B cell (primary cell): ENCODE data around the gene NDUFA8. TPM values are rescaled to one million over a fixed set of nuclear protein-coding genes. Genes with fewer than 3 reads are reported as not detected.

Source experiments
- ATAC-seq: fragments of 200-7000 bp; cut with Tn5 transposase; one replicate; pipeline ENCODE4 v1.10.0; 2021; ENCODE audit warnings: low read depth, mild to moderate bottlenecking, moderate number of reproducible peaks, moderate library complexity
- CTCF ChIA-PET: fragments of 350-600 bp; sonication (Branson Sonifier 250); formaldehyde crosslinking; loops from one replicate; lab custom pipeline; 2021; ENCODE audit warnings: antibody characterized with exemption, inconsistent platforms; lab: Charles Lee
- POLR2A ChIA-PET: fragments of 350-600 bp; sonication (Branson Sonifier 250); formaldehyde crosslinking; loops from one replicate; lab custom pipeline; 2021; ENCODE audit warnings: antibody characterized with exemption; lab: Charles Lee
- DNase-seq: peaks from one replicate; pipeline ENCODE4 v3.0.0; 2013
- H2AFZ ChIP-seq: 2 replicates; pipeline ENCODE4 v1.6.1; 2012; ENCODE audit warnings: mild to moderate bottlenecking, low read depth, low read length; ENCODE audit not compliant: insufficient read depth, poor library complexity, severe bottlenecking
- H3K27ac ChIP-seq, 2 donors: 1 replicate in 1 of 2; 2 replicates in 1 of 2; pipeline ENCODE4 v1.5.1; 2012 to 2013; ENCODE audit warnings: low read length in 2 of 2, mild to moderate bottlenecking in 2 of 2, moderate library complexity in 1 of 2
- H3K27me3 ChIP-seq, 4 experiments: fragments of 200-600 bp in 1 of 4; sonication (generic) in 1 of 4; replicated peaks in 1 of 4; 1 replicate in 2 of 4; 2 replicates in 2 of 4; pipeline versions ENCODE4 v1.6.1 to v1.7.0; 2013 to 2016; ENCODE audit warnings: low read length in 3 of 4, mild to moderate bottlenecking in 2 of 4, mixed read lengths in 1 of 4, moderate library complexity in 1 of 4; ENCODE audit not compliant: insufficient read depth in 4 of 4, control insufficient read depth in 3 of 4; ENCODE audit errors: control extremely low read depth in 1 of 4
- H3K36me3 ChIP-seq, 2 experiments: replicated peaks in 1 of 2; 1 replicate in 1 of 2; 2 replicates in 1 of 2; pipeline versions ENCODE4 v1.6.1 to v1.7.1; 2013; ENCODE audit warnings: low read length in 1 of 2; ENCODE audit not compliant: insufficient read depth in 2 of 2, control insufficient read depth in 1 of 2; ENCODE audit errors: control extremely low read depth in 1 of 2, extremely low read depth in 1 of 2
- H3K4me1 ChIP-seq, 2 donors: fragments of 200-600 bp in 1 of 2; sonication (generic) in 1 of 2; 1 replicate in 1 of 2; 2 replicates in 1 of 2; pipeline versions ENCODE4 v1.5.1 to v1.6.1; 2013 to 2017; ENCODE audit warnings: low read length in 2 of 2; ENCODE audit not compliant: control insufficient read depth in 2 of 2, insufficient read depth in 2 of 2
- H3K4me2 ChIP-seq: replicated peaks from 2 replicates; pipeline ENCODE3; 2012; ENCODE audit warnings: mild to moderate bottlenecking, low read depth, low read length; ENCODE audit not compliant: poor library complexity, severe bottlenecking
- H3K4me3 ChIP-seq, 5 experiments: fragments of 200-600 bp in 1 of 5; sonication (generic) in 1 of 5; 1 replicate in 3 of 5; 2 replicates in 2 of 5; pipeline versions ENCODE4 v1.5.1 to v1.7.0; 2011 to 2016; ENCODE audit warnings: low read length in 4 of 5, mild to moderate bottlenecking in 4 of 5, low read depth in 2 of 5, control low read depth in 1 of 5, moderate library complexity in 1 of 5; ENCODE audit not compliant: insufficient read depth in 1 of 5; ENCODE audit errors: control extremely low read depth in 1 of 5, extremely low read depth in 1 of 5
- H3K79me2 ChIP-seq: fragments of 200-600 bp; sonication (generic); one replicate; pipeline ENCODE4 v1.6.0; 2016; ENCODE audit warnings: low read length; ENCODE audit not compliant: control insufficient read depth, insufficient read depth
- H3K9ac ChIP-seq: fragments of 200-600 bp; sonication (generic); 2 replicates; pipeline ENCODE4 v1.6.1; 2017; ENCODE audit warnings: mild to moderate bottlenecking, low read length, moderate library complexity
- H3K9me3 ChIP-seq, 3 donors: one replicate each; pipeline versions ENCODE4 v1.6.1 to v1.7.1; 2013; ENCODE audit warnings: low read length in 2 of 3; ENCODE audit not compliant: control insufficient read depth in 2 of 3, insufficient read depth in 1 of 3; ENCODE audit errors: control extremely low read depth in 1 of 3
- H4K20me1 ChIP-seq: 2 replicates; pipeline ENCODE4 v1.6.0; 2012; ENCODE audit warnings: mild to moderate bottlenecking, low read length; ENCODE audit not compliant: insufficient read depth, control insufficient read depth, poor library complexity, severe bottlenecking
- H3K27ac Mint-ChIP-seq: one replicate; pipeline ENCODE4 v1.8.0; 2021; ENCODE audit warnings: mixed read lengths
- H3K27me3 Mint-ChIP-seq: one replicate; pipeline ENCODE4 v1.8.0; 2021; ENCODE audit warnings: mixed read lengths
- H3K4me1 Mint-ChIP-seq: one replicate; pipeline ENCODE4 v1.8.0; 2021; ENCODE audit warnings: mixed read lengths
- H3K4me3 Mint-ChIP-seq: one replicate; pipeline ENCODE4 v1.8.0; 2021; ENCODE audit warnings: mixed read lengths
- H3K9me3 Mint-ChIP-seq: one replicate; pipeline ENCODE4 v1.8.0; 2022; ENCODE audit warnings: mixed read lengths; ENCODE audit not compliant: insufficient read depth
- EZH2 ChIP-seq: IDR thresholded peaks from 2 replicates; pipeline ENCODE4 v1.6.1; 2012; ENCODE audit warnings: borderline replicate concordance, low read depth, mild to moderate bottlenecking, moderate library complexity, low read length; ENCODE audit not compliant: insufficient read depth, poor library complexity, severe bottlenecking
- WGBS: methylation state at CpG from one replicate; pipeline ENCODE4 v1.1.5; 2013; ENCODE audit warnings: missing lambda C conversion rate; ENCODE audit not compliant: insufficient coverage; 5-methylcytosine and 5-hydroxymethylcytosine counted together
- intact Hi-C: fragments of 100-400 bp; cut with micrococcal nuclease; formaldehyde crosslinking; loops from one replicate; pipeline ENCODE4 v1.10.0; 2022
- polyA plus RNA-seq: library from polyadenylated mRNA; depleted of rRNA; stranded (reverse); fragments of >200 nt; gene quantifications from 2 replicates; pipeline ENCODE4 v1.2.3, GENCODE V29; 2012
- total RNA-seq, 2 donors: library from RNA; stranded (reverse); fragments of 120-200 nt in 1 of 2; gene quantifications; 1 replicate in 1 of 2; 2 replicates in 1 of 2; pipeline versions ENCODE4 v1.2.3 to v1.2.4, GENCODE V29; 2013 to 2022
- TF ChIP-seq, protein P1 (sequence below): fragments of 200-600 bp; IDR thresholded peaks from one replicate; pipeline ENCODE4 v1.8.0; 2022; ENCODE audit warnings: antibody characterized with exemption, mild to moderate bottlenecking

The NDUFA8 gene
- total and polyA plus RNA-seq, 2 donors (not counting 1 experiment from before 2014, with no cell fraction given), result 10.6 to 15.7 TPM

DNA sequence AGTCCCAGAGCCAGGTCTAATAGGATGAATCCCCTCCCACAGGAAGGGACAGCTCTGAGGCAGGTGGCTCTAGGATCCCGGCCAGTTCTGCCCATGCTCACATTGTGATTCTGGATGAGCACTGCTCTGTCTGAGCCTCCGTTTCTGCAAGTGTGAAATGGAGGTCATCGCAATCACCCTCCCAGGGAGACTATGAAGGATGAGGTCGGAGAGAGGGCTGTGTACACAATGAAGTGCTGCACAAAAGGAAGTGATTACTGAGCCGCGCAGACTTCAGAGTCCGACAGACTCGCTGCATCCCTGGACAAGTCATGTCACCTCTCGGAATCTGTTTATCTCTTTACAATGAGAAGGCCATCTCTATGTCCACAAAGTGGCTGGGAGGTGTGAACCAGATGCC lies 47.5 kb upstream of the NDUFA8 start:
- intact Hi-C loops, result no loop called here
- Histone ChIP-seq H3K36me3 (no peaks in the 10 kb centered on the region), H3K9ac (no peak overlapping the region), H3K4me1 (no peaks in the 10 kb centered on the region), H3K4me3 (no peak overlapping the region), H3K4me2 (no peak overlapping the region), H3K27me3 (peaks cover 0 to 11% (median 3%) of the 10 kb centered on the region in 4 experiments), H4K20me1 (no peaks in the 10 kb centered on the region), H3K9me3 (no peaks in the 10 kb centered on the region), H3K79me2 (no peaks in the 10 kb centered on the region), H3K27ac (no peak overlapping the region), H2AFZ (no peak overlapping the region)
- Mint-ChIP-seq H3K9me3 (no peaks in the 10 kb centered on the region), H3K4me3 (no peak overlapping the region), H3K27ac (no peak overlapping the region), H3K27me3 (peaks cover 30% of the 10 kb centered on the region), H3K4me1 (no peaks in the 10 kb centered on the region)
- DNase-seq (no peak), ATAC-seq (no peak)
- CTCF ChIA-PET, result no interaction called here
- TF ChIP-seq, protein P1, sequence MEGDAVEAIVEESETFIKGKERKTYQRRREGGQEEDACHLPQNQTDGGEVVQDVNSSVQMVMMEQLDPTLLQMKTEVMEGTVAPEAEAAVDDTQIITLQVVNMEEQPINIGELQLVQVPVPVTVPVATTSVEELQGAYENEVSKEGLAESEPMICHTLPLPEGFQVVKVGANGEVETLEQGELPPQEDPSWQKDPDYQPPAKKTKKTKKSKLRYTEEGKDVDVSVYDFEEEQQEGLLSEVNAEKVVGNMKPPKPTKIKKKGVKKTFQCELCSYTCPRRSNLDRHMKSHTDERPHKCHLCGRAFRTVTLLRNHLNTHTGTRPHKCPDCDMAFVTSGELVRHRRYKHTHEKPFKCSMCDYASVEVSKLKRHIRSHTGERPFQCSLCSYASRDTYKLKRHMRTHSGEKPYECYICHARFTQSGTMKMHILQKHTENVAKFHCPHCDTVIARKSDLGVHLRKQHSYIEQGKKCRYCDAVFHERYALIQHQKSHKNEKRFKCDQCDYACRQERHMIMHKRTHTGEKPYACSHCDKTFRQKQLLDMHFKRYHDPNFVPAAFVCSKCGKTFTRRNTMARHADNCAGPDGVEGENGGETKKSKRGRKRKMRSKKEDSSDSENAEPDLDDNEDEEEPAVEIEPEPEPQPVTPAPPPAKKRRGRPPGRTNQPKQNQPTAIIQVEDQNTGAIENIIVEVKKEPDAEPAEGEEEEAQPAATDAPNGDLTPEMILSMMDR, result no peak
- no peak for TF ChIP-seq EZH2
- WGBS, result 95% methylated on average over 9 of the region's 9 CpGs
- POLR2A ChIA-PET, result no interaction called here

DNA sequence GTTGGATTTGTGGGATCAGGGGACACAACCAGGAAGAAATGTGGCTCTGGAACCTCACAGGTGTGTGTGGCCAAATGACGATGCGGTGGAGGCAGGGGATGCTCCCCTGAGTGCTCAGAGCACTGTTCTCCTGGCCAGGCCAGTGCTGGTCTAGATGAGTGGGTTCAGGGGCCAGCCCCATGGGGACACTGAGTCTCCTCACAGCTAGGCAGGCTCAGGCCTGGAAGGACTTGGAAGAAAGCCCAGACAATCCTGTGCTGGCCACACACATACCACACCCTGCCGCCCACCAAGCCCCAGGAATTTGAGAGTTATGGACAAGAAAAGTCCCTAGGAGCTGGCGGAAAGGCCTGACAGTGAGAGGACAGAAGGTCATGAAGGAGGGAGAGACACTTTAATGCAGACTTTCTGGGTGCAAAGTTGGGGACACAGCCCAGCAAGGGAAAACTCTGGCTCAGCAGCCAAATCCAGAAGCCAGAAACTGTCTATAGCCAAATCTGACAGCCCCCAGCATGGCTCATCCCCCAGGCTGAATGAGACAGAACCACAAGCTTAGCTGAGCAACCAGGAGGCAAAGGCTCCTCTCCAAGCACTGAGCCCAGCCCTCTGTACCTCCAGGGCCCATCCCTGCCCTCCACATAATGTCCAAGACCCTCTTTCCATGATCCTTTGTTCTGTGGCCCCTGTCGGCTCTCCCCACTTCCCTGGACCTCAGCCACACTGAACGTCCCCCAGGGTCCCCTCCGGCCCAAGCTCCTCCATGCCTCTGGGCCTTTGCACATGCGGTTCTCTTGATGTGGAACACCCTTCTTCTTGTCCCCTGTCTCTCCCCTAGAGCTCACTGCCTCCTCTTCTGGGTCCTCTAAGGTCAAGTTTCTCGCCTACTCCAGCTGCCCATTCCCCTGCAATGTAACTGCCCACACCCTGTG lies 46.8 kb upstream of the NDUFA8 start:
- intact Hi-C loops, result no loop called here
- DNase-seq, result no peak

More for the DNA sequence above, 46.8 kb upstream of the NDUFA8 start:
- Mint-ChIP-seq H3K4me3 (no peak overlapping the region), H3K27ac (no peak overlapping the region), H3K27me3 (peaks cover 23% of the 10 kb centered on the region), H3K9me3 (no peaks in the 10 kb centered on the region), H3K4me1 (no peaks in the 10 kb centered on the region)
- CTCF ChIA-PET, result no interaction called here
- Histone ChIP-seq H3K79me2 (no peaks in the 10 kb centered on the region), H3K27me3 (peaks cover 0 to 4% (median 2%) of the 10 kb centered on the region in 4 experiments), H3K9ac (no peak overlapping the region), H3K27ac (no peak overlapping the region), H4K20me1 (no peaks in the 10 kb centered on the region), H3K36me3 (no peaks in the 10 kb centered on the region), H2AFZ (no peak overlapping the region), H3K9me3 (no peaks in the 10 kb centered on the region), H3K4me3 (no peak overlapping the region), H3K4me2 (no peak overlapping the region), H3K4me1 (no peaks in the 10 kb centered on the region)
- POLR2A ChIA-PET, result no interaction called here
- TF ChIP-seq, protein P1, result no peak
- TF ChIP-seq EZH2, result no peak
- WGBS, result 91% methylated on average over 8 of the region's 9 CpGs
- no peak for ATAC-seq
